Measurements from ENCODE around the gene IQGAP2.

- no peak for TF ChIP-seq POLR2A (IDR thresholded peaks at IDR 0.05; ENCODE audit: low read length)
- no peak for TF ChIP-seq GATA1 (IDR thresholded peaks at IDR 0.05; ENCODE audit: low read depth, low read length)
These were observed 2.9 kb downstream of the IQGAP2 start for GRCh38 chr5:76406014-76406413.

Measured in erythroblast (primary cell).